ENCODE measurements around the gene RCE1. TPM values are rescaled to one million over a fixed set of nuclear protein-coding genes. Genes with fewer than 3 reads are reported as not detected.

RCE1 gene
- total RNA-seq, 2 donors from 2014 or later, result 27.2 to 29.6 TPM

- Mint-ChIP-seq H3K4me1 (ENCODE audit: low read depth) (peaks cover 7% of the 10 kb centered on the region), H3K27ac (peak overlapping the region; percentile 31), H3K4me3 (no peak overlapping the region), H3K27me3 (ENCODE audit: low read depth) (no peaks in the 10 kb centered on the region), H3K36me3 (ENCODE audit: insufficient read depth in 2 of 2) (no peaks in the 10 kb centered on the region), H3K9me3 (no peaks in the 10 kb centered on the region)
- no peak for ATAC-seq (replicated peaks in 1 of 2)
- DNase-seq, result no peak
These were observed 8.7 kb upstream of the RCE1 start for GRCh38 chr11:66834539-66834845.

DNA sequence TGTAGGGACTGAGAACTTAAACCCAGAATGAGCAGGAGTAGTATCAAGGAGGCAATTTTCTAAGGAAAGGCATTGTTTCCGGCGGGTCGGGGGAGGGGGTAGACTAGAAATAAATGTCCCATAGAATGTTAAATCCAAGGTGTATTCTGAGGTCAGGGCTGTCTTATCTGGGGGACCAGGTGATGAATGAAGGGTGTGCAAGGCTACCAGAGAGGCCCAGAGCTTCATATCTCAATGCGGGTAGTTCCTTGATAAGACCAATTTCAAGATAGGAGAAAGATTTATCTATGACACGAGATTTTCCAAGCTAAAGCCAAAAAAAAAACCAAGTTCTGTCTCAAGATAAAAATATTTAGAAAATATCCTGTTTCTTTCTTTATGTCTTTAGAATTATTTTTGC lies 8.3 kb upstream of the RCE1 start:
- DNase-seq, result no peak

GRCh38 chr11:66835768-66836405 lies 7.4 kb upstream of the RCE1 start:
- no peak overlapping the region for H3K27ac Mint-ChIP-seq
- no peaks in the 10 kb centered on the region for H3K27me3 Mint-ChIP-seq (ENCODE audit: low read depth)
- peaks cover 21% of the 10 kb centered on the region for H3K4me1 Mint-ChIP-seq (ENCODE audit: low read depth)
- H3K9me3 Mint-ChIP-seq, result no peaks in the 10 kb centered on the region
- peaks cover 0 to 3% of the 10 kb centered on the region in 2 donors for H3K36me3 Mint-ChIP-seq (ENCODE audit: insufficient read depth in 2 of 2)
- no peak for DNase-seq
- no peak overlapping the region for H3K4me3 Mint-ChIP-seq
- no peak for ATAC-seq (replicated peaks in 1 of 2)

More for the DNA sequence above, 8.3 kb upstream of the RCE1 start:
- Mint-ChIP-seq H3K4me3 (no peak overlapping the region), H3K4me1 (ENCODE audit: low read depth) (peaks cover 11% of the 10 kb centered on the region), H3K9me3 (no peaks in the 10 kb centered on the region), H3K27me3 (ENCODE audit: low read depth) (no peaks in the 10 kb centered on the region), H3K27ac (no peak overlapping the region), H3K36me3 (ENCODE audit: insufficient read depth in 2 of 2) (no peaks in the 10 kb centered on the region)
- no peak for ATAC-seq (replicated peaks in 1 of 2)

DNA sequence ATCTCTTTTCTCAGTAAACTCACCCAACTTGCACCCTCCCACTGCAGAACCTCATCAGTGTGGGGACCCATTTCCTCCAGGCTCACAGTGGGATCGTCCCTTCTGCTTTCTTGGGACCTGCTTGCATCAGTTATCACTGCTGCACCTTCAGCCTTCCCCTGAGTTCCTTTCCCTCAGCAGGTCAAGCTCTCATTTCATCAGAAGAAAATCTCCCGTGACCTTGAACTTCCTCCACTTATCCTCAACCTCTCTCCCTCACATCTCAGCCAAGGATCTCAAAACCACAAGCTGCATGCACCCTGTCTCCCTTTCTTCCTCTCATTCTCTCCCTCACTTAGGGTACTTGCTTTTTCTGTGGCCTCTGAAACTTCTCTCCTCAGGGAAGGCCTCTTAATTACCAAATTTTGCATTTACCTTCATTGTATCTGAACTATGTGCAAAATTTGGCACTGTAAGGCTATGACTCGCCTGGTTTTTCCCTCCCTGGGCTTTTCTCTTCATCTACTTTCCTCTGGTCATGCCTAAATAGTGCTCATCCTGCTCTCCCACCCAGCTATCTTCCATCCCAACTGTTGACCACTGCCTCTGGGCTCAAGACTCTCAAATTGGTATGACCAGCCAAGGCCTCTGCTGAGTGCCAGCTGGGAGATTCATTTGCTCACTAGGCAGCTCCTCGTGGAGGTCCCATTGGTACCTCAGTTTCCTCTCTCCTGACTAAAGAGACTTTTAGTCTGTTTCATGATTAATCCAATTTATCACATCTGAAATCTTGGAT lies 2.7 kb upstream of the RCE1 start:
- ATAC-seq (replicated peaks in 1 of 2), result no peak
- H3K4me3 Mint-ChIP-seq, result peak overlapping the region; percentile 56 to 96
- H3K27me3 Mint-ChIP-seq (ENCODE audit: low read depth), result no peaks in the 10 kb centered on the region
- peaks cover 53% of the 10 kb centered on the region for H3K4me1 Mint-ChIP-seq (ENCODE audit: low read depth)
- DNase-seq, result no peak
- no peaks in the 10 kb centered on the region for H3K9me3 Mint-ChIP-seq
- peaks cover 7 to 8% of the 10 kb centered on the region in 2 donors for H3K36me3 Mint-ChIP-seq (ENCODE audit: insufficient read depth in 2 of 2)
- peak overlapping the region; percentile 71 for H3K27ac Mint-ChIP-seq

GRCh38 chr11:66841861-66842260 lies 1.4 kb upstream of the RCE1 start:
- no peak for DNase-seq
- peaks cover 53% of the 10 kb centered on the region for H3K4me1 Mint-ChIP-seq (ENCODE audit: low read depth)
- H3K4me3 Mint-ChIP-seq, result peak overlapping the region; percentile 93 to 96

GRCh38 chr11:66842501-66842895 lies 743 bp upstream of the RCE1 start:
- H3K4me1 Mint-ChIP-seq (ENCODE audit: low read depth), result peaks cover 53% of the 10 kb centered on the region
- peak overlapping the region; percentile 71 for H3K27ac Mint-ChIP-seq
- H3K4me3 Mint-ChIP-seq, result peak overlapping the region; percentile 93 to 96
- ATAC-seq (replicated peaks in 1 of 2) (no peak), DNase-seq (no peak)
- no peaks in the 10 kb centered on the region for H3K27me3 Mint-ChIP-seq (ENCODE audit: low read depth)
- H3K9me3 Mint-ChIP-seq, result no peaks in the 10 kb centered on the region
- H3K36me3 Mint-ChIP-seq (ENCODE audit: insufficient read depth in 2 of 2), result peaks cover 7 to 8% of the 10 kb centered on the region in 2 donors

More at GRCh38 chr11:66841861-66842260, 1.4 kb upstream of the RCE1 start:
- Mint-ChIP-seq H3K9me3 (no peaks in the 10 kb centered on the region), H3K27me3 (ENCODE audit: low read depth) (no peaks in the 10 kb centered on the region), H3K27ac (peak overlapping the region; percentile 71), H3K36me3 (ENCODE audit: insufficient read depth in 2 of 2) (peaks cover 7 to 8% of the 10 kb centered on the region in 2 donors)
- ATAC-seq (replicated peaks in 1 of 2), result no peak

DNA sequence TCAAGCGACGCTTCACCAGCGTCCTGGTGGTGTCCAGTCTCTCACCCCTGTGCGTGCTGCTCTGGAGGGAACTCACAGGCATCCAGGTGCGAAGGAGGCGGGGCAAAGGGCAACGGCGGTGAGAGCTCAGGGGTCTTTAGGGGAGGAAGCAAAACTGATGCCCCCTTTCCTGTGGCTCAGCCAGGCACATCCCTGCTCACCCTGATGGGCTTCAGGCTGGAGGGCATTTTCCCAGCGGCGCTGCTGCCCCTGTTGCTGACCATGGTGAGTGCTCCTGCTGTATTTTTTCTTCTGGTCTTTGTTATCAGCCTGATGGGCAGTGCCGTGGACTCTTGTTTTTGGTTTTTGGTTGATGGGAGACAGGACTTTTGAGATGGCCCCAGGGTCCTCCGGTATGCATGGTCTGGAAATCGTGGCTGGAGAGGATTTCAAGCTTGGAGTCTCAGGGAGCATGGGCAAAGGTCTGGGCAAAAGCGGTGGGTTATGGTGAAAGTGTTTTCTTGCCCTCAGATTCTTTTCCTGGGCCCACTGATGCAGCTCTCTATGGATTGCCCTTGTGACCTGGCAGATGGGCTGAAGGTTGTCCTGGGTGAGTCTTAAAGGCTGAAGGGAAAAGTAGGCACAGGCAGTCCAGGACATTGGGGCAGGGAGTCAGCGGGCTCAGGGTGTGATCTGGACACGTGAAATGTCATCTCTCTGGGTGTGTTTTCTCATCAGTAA lies 695 bp downstream of the RCE1 start:
- ATAC-seq (replicated peaks in 1 of 2), result no peak
- Mint-ChIP-seq H3K27ac (peak overlapping the region; percentile 96), H3K27me3 (ENCODE audit: low read depth) (no peaks in the 10 kb centered on the region), H3K4me1 (ENCODE audit: low read depth) (peaks cover 52% of the 10 kb centered on the region), H3K9me3 (no peaks in the 10 kb centered on the region), H3K36me3 (ENCODE audit: insufficient read depth in 2 of 2) (peaks cover 7 to 8% of the 10 kb centered on the region in 2 donors), H3K4me3 (peak overlapping the region; percentile 93 to 96)
- no peak for DNase-seq

DNA sequence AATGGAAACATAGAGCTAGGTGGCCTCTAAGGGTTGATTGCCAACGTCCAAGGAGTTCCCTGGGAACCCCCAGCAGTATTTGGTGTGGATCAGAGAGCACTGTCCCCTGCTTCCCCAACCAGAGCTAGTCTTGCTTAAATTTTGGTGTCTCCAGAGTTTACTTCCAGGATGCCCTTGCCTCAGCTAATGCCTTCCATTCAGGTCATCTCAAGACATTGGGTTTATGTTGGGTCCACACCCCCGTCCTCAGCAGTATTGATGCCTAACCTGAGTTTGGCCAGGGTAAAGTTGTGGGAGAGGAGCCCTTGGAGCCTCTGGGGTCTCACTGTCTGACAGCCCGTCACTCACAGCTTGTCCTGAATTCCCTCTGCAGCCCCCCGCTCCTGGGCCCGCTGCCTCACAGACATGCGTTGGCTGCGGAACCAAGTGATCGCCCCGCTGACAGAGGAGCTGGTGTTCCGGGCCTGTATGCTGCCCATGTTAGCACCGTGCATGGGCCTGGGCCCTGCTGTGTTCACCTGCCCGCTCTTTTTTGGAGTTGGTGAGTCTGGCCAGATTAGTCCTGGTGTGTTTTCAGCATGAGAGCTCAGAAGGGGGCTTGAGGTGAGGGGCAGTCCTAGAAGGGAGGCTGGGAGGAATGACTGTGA lies 1.4 kb downstream of the RCE1 start:
- ATAC-seq (replicated peaks in 1 of 2), result no peak
- H3K36me3 Mint-ChIP-seq (ENCODE audit: insufficient read depth in 2 of 2), result peaks cover 7 to 8% of the 10 kb centered on the region in 2 donors
- H3K4me1 Mint-ChIP-seq (ENCODE audit: low read depth), result peaks cover 45% of the 10 kb centered on the region

DNA sequence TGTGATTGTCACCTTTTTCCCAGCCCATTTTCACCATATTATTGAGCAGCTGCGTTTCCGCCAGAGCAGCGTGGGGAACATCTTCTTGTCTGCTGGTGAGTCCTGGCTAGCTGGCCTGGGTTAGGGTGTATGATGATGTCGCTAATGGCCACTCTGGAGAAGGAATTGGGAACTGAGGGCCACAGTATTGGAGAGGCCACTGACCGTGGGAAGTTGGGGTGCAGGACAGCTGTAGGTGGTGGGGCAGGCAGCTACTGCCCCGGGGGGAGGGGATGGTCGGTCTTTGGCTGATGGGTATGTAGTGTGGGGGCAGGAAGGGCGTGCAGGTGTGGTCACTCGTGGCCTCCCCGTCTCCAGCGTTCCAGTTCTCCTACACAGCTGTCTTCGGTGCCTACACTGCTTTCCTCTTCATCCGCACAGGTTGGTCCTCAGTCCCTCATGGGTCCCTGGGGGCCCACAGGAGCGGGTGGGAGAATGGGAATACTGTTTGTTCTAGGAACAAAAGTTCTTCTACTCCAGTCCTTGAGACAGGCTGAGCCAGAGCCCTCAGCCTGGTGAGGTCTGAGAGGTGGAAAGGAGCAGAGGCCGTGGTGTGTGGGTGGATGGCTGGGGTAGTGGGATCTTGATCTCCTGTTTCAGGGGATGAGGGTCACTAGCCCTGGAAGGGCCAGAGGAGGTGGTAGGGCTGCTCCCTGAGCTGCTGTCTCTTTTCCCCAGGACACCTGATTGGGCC lies 2.1 kb downstream of the RCE1 start:
- peak overlapping the region; percentile 20 for H3K27ac Mint-ChIP-seq
- no peak for DNase-seq
- peaks cover 7 to 8% of the 10 kb centered on the region in 2 donors for H3K36me3 Mint-ChIP-seq (ENCODE audit: insufficient read depth in 2 of 2)
- no peaks in the 10 kb centered on the region for H3K9me3 Mint-ChIP-seq
- ATAC-seq (replicated peaks in 1 of 2), result no peak
- H3K27me3 Mint-ChIP-seq (ENCODE audit: low read depth), result no peaks in the 10 kb centered on the region
- peak overlapping the region in 1 of 2 donors; percentile 93 for H3K4me3 Mint-ChIP-seq
- H3K4me1 Mint-ChIP-seq (ENCODE audit: low read depth), result peaks cover 38% of the 10 kb centered on the region

More for the DNA sequence above, 1.4 kb downstream of the RCE1 start:
- Mint-ChIP-seq H3K27me3 (ENCODE audit: low read depth) (no peaks in the 10 kb centered on the region), H3K27ac (peak overlapping the region; percentile 96), H3K9me3 (no peaks in the 10 kb centered on the region), H3K4me3 (peak overlapping the region; percentile 93 to 96)
- no peak for DNase-seq

DNA sequence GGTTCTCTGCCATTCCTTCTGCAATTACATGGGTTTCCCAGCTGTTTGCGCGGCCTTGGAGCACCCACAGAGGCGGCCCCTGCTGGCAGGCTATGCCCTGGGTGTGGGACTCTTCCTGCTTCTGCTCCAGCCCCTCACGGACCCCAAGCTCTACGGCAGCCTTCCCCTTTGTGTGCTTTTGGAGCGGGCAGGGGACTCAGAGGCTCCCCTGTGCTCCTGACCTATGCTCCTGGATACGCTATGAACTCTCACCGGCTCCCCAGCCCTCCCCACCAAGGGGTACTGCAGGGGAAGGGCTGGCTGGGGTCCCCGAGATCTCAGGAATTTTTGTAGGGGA lies 2.6 kb downstream of the RCE1 start:
- Mint-ChIP-seq H3K27me3 (ENCODE audit: low read depth) (no peaks in the 10 kb centered on the region), H3K27ac (no peak overlapping the region), H3K9me3 (no peaks in the 10 kb centered on the region), H3K4me1 (ENCODE audit: low read depth) (peaks cover 33% of the 10 kb centered on the region), H3K4me3 (no peak overlapping the region), H3K36me3 (ENCODE audit: insufficient read depth in 2 of 2) (peaks cover 5 to 7% of the 10 kb centered on the region in 2 donors)
- DNase-seq, result no peak
- ATAC-seq (replicated peaks in 1 of 2), result no peak

- Mint-ChIP-seq H3K36me3 (ENCODE audit: insufficient read depth in 2 of 2) (peaks cover 5 to 7% of the 10 kb centered on the region in 2 donors), H3K9me3 (no peaks in the 10 kb centered on the region), H3K27me3 (ENCODE audit: low read depth) (no peaks in the 10 kb centered on the region), H3K4me3 (no peak overlapping the region), H3K4me1 (ENCODE audit: low read depth) (peaks cover 27% of the 10 kb centered on the region), H3K27ac (no peak overlapping the region)
- DNase-seq (no peak), ATAC-seq (replicated peaks in 1 of 2) (no peak)
These were observed 3.4 kb downstream of the RCE1 start for GRCh38 chr11:66846671-66847091.

DNA sequence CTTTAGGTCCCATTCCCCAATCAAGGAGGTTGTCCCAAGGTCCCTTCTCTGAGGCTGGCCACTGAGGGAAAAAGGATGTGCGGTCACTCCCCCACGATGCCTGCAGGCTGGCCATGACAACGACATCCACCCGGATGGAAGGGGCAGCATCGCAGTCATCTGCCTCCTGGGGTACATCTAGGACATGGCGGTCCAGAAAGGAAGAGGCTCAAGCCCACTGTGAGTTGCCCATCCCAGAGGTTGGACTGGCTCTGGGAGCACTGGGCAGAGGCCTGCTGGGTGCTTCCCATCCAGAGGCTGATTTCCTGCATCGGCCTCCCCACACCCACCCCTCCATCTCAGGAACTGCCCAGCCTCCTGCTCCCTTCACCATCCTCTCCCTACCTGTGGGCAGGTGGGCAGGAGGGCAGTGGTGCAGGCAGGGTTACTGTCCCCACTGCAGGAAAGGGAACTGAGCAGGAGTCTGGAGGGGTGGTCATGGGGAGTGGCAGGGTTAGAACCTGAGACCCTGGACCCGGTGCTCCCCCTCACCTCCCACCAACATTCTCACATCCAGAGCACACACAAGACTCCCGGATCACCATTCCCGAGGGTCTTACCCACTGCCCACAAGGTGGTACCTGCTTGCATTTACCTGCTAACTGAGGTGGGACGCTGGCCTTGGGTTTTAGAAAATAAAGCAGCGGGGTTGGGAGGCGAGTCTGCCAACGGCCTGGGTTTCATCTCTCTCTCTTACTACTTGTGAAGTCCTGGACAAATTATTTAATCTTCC lies 4.4 kb downstream of the RCE1 start:
- Mint-ChIP-seq H3K4me3 (no peak overlapping the region), H3K27ac (no peak overlapping the region), H3K27me3 (ENCODE audit: low read depth) (no peaks in the 10 kb centered on the region), H3K4me1 (ENCODE audit: low read depth) (peaks cover 25% of the 10 kb centered on the region), H3K36me3 (ENCODE audit: insufficient read depth in 2 of 2) (peaks cover under 1 to 4% of the 10 kb centered on the region in 2 donors), H3K9me3 (no peaks in the 10 kb centered on the region)
- no peak for DNase-seq
- no peak for ATAC-seq (replicated peaks in 1 of 2)

All from activated T-cell treated with anti-CD3 and anti-CD28 coated beads, Interleukin-2, amount 50 U/mL, for 72 hours (primary cell).